Glutamatergic neuron (in vitro differentiated cells): ENCODE measurements around the gene GALNT11. TPM values are rescaled to one million over a fixed set of nuclear protein-coding genes. Genes with fewer than 3 reads are reported as not detected.

ENCODE experiments used
- DNase-seq: peaks from one replicate; pipeline ENCODE4 v3.0.0; 2022
- H3K27ac Mint-ChIP-seq: one replicate; pipeline ENCODE4 v1.8.0; 2020; ENCODE audit warnings: mild to moderate bottlenecking, mixed read lengths, inconsistent platforms; ENCODE audit not compliant: unreplicated experiment
- H3K27me3 Mint-ChIP-seq: one replicate; pipeline ENCODE4 v1.8.0; 2020; ENCODE audit warnings: mild to moderate bottlenecking, moderate library complexity, mixed read lengths, inconsistent platforms; ENCODE audit not compliant: unreplicated experiment
- H3K36me3 Mint-ChIP-seq: one replicate; pipeline ENCODE4 v1.8.0; 2020; ENCODE audit warnings: mild to moderate bottlenecking, mixed read lengths, inconsistent platforms; ENCODE audit not compliant: unreplicated experiment
- H3K4me1 Mint-ChIP-seq: one replicate; pipeline ENCODE4 v1.8.0; 2020; ENCODE audit warnings: mild to moderate bottlenecking, low read depth, mixed read lengths, inconsistent platforms; ENCODE audit not compliant: unreplicated experiment
- H3K4me3 Mint-ChIP-seq: one replicate; pipeline ENCODE4 v1.8.0; 2020; ENCODE audit warnings: mild to moderate bottlenecking, mixed read lengths, inconsistent platforms; ENCODE audit not compliant: unreplicated experiment
- H3K9me3 Mint-ChIP-seq: one replicate; pipeline ENCODE4 v1.8.0; 2020; ENCODE audit warnings: mild to moderate bottlenecking, moderate library complexity, mixed read lengths, inconsistent platforms; ENCODE audit not compliant: unreplicated experiment
- total RNA-seq: library from RNA; stranded (reverse); fragmentation: NEBNext Ultra II Directional; extraction: Animal tissue kit (Norgen Biotek cat#: 25700); gene quantifications from one replicate; pipeline ENCODE4 v1.2.1, GENCODE V29; 2021; ENCODE audit not compliant: unreplicated experiment
- TF ChIP-seq, protein P1 (sequence below): fragments of 200-600 bp; sonication (generic); IDR thresholded peaks from one replicate; pipeline ENCODE4 v1.5.0; 2021; ENCODE audit not compliant: partially characterized antibody, unreplicated experiment

GALNT11 gene
- total RNA-seq, 1 donor from 2014 or later, result 32.7 TPM

DNA sequence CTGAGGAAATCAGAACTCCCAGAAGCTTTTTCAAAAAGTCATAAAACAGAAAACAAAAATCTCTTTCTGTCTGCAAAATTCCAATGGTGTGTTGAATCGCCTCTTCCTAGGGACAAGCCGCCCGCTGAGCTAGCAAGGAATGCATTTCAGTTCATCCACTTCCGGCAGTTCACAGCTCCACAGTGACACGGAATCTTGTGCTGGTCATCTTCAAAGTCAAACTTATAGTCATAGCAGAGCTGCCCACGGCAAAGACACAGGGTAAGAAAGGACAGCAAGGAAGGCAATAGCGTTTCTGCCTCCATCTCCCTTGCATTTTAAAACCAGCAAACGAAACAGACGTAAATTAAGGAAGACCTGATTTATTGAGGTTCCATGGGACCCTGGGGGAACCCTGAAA, 111.2 kb downstream of the GALNT11 start:
- TF ChIP-seq, protein P1, sequence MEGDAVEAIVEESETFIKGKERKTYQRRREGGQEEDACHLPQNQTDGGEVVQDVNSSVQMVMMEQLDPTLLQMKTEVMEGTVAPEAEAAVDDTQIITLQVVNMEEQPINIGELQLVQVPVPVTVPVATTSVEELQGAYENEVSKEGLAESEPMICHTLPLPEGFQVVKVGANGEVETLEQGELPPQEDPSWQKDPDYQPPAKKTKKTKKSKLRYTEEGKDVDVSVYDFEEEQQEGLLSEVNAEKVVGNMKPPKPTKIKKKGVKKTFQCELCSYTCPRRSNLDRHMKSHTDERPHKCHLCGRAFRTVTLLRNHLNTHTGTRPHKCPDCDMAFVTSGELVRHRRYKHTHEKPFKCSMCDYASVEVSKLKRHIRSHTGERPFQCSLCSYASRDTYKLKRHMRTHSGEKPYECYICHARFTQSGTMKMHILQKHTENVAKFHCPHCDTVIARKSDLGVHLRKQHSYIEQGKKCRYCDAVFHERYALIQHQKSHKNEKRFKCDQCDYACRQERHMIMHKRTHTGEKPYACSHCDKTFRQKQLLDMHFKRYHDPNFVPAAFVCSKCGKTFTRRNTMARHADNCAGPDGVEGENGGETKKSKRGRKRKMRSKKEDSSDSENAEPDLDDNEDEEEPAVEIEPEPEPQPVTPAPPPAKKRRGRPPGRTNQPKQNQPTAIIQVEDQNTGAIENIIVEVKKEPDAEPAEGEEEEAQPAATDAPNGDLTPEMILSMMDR, result no peak
- peaks cover 15% of the 10 kb centered on the region for H3K9me3 Mint-ChIP-seq
- H3K36me3 Mint-ChIP-seq, result peaks cover 4% of the 10 kb centered on the region
- no peak overlapping the region for H3K27ac Mint-ChIP-seq
- no peak for DNase-seq
- no peak overlapping the region for H3K4me3 Mint-ChIP-seq
- peaks cover 8% of the 10 kb centered on the region for H3K27me3 Mint-ChIP-seq
- H3K4me1 Mint-ChIP-seq, result no peaks in the 10 kb centered on the region

DNA sequence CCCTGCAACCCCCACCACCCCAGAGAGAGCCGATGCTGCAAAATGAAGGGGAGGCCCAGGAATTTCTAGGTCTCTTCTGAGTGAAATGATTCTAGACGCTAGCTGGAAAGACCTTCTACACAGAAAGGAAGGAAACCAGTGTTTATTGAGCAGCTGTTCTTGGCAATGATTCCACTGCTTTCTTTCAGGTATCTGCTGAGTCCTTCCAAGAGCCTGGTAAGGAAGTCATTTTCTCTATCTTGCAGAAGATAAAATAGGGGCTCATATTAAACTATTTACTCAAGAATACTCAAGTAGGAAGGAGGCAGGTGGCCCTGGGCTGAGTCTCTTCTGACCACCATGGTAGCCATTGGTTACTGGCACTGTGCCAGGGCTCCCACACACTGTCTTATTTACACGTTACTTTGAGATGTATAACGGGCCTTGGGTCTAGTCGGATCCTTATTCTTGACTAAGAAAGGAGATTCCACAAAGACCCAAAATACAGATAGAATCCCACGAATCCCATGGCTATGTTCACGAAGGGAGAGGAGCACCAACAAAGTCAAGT, 112.1 kb downstream of the GALNT11 start:
- no peak overlapping the region for H3K4me3 Mint-ChIP-seq
- H3K9me3 Mint-ChIP-seq, result peaks cover 15% of the 10 kb centered on the region
- peaks cover 4% of the 10 kb centered on the region for H3K36me3 Mint-ChIP-seq
- no peak overlapping the region for H3K27ac Mint-ChIP-seq
- H3K4me1 Mint-ChIP-seq, result peaks cover 2% of the 10 kb centered on the region
- no peak for DNase-seq
- H3K27me3 Mint-ChIP-seq, result peaks cover 5% of the 10 kb centered on the region
- TF ChIP-seq, protein P1, result no peak

DNA sequence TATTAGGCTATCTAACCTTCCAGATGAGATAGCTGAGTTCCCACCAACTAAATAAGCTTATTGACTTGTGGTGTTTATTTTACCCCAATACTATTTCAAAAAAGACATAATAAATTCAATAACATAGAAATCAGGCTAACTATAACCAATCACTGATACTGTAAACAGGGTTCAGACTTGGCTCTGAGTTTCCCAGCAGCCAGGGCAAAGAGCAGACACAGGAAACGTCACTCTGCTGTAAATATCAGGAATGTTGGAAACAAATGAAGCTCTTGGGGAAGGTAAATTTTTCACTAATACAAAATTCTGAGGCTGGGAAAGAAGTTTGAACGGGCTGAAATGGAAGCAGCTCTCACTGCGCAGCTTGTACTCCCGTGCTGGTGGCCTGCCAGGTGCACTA, 114.6 kb downstream of the GALNT11 start:
- Mint-ChIP-seq H3K4me1 (peaks cover 15% of the 10 kb centered on the region), H3K36me3 (peaks cover 4% of the 10 kb centered on the region), H3K4me3 (no peak overlapping the region), H3K9me3 (peaks cover 4% of the 10 kb centered on the region), H3K27ac (no peak overlapping the region), H3K27me3 (peaks cover 6% of the 10 kb centered on the region)
- DNase-seq, result no peak
- TF ChIP-seq, protein P1, result no peak

DNA sequence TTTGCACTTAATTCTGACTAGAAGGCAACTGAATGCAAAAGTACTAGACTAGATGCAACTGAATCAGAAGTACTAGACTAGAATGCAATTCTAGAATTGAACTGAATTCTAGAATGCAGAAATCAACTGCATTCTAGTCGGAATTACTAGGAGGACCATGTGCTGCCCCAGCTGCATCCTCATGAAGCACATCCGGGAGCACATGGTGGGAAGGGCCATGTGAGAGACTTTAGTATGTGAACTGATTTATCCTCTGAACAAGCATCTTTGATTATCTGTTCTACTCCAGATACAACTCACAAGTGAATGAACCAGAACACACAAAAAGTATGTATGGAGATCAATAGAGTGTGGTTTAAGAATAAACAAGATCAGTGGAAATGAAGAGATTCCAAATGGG, 115.1 kb downstream of the GALNT11 start:
- peaks cover 4% of the 10 kb centered on the region for H3K36me3 Mint-ChIP-seq
- no peak for DNase-seq
- H3K27me3 Mint-ChIP-seq, result peaks cover 6% of the 10 kb centered on the region
- H3K4me3 Mint-ChIP-seq, result no peak overlapping the region
- TF ChIP-seq, protein P1, result no peak
- H3K27ac Mint-ChIP-seq, result peak overlapping the region; percentile 26
- H3K4me1 Mint-ChIP-seq, result peaks cover 15% of the 10 kb centered on the region
- peaks cover 4% of the 10 kb centered on the region for H3K9me3 Mint-ChIP-seq

DNA sequence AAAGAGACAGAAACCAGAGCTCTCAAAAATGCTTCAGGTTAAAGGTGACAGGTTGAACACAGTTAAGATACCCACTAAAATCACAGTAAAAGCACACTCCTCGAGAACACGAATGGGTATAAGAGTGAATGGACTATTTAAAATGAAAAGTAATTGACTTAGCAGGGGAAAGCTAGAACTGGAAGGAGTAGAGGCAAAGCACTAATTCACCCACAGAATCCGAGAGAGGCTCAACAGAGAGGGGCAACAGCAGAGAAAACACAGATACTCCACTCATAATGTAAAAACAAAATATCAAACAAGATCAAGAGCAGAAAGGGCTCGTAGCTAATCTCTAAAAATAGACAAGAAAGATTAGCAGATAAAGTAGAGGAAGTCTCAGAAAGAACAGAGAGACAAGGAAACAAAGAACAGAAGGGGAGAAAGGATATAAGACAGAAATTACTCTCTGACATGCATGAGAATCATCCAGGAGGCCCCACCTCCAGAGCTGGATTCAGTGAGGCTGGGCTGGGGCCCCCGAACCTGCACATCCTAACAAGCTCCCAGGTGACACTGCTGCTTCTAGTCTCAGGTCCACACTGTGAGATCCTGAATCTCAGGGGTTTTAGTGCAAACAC, 117.6 kb downstream of the GALNT11 start:
- TF ChIP-seq, protein P1, result no peak
- Mint-ChIP-seq H3K9me3 (peaks cover 4% of the 10 kb centered on the region), H3K36me3 (peaks cover 4% of the 10 kb centered on the region), H3K27ac (peak overlapping the region; percentile 93), H3K27me3 (peaks cover 6% of the 10 kb centered on the region), H3K4me1 (peaks cover 15% of the 10 kb centered on the region), H3K4me3 (peak overlapping the region; percentile 2)
- DNase-seq, result no peak
